ENCODE measurements around the gene CYP2C8.

Gene CYP2C8

DNA sequence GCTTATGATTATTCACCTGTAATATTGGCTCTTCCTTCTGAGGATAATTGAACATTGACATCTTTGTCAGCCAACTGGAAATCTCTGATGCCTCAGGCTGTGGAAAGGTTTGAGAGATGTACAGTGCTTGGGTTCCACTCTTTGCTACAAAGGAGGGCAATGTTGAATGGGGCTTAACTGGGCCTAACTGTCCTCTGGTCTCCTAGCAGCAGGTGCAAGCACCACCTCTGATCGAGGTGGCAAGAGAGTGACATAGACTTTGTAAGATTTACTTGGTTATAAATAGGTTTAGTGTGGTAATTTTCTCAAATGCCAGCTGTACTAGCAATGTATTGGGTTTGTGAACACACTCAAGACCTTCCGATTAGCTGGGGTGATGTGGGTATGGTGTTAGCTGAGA, 21.1 kb downstream of the CYP2C8 start:
- H3K27me3 ChIP-seq (ENCODE audit: insufficient read depth, low read depth), result no peaks in the 10 kb centered on the region
- no peak overlapping the region for H3K4me2 ChIP-seq
- no peaks in the 10 kb centered on the region for H4K20me1 ChIP-seq (ENCODE audit: insufficient read depth)
- H3K9ac ChIP-seq, result no peak overlapping the region
- no peak overlapping the region for H3K27ac ChIP-seq
- TF ChIP-seq, protein P1, sequence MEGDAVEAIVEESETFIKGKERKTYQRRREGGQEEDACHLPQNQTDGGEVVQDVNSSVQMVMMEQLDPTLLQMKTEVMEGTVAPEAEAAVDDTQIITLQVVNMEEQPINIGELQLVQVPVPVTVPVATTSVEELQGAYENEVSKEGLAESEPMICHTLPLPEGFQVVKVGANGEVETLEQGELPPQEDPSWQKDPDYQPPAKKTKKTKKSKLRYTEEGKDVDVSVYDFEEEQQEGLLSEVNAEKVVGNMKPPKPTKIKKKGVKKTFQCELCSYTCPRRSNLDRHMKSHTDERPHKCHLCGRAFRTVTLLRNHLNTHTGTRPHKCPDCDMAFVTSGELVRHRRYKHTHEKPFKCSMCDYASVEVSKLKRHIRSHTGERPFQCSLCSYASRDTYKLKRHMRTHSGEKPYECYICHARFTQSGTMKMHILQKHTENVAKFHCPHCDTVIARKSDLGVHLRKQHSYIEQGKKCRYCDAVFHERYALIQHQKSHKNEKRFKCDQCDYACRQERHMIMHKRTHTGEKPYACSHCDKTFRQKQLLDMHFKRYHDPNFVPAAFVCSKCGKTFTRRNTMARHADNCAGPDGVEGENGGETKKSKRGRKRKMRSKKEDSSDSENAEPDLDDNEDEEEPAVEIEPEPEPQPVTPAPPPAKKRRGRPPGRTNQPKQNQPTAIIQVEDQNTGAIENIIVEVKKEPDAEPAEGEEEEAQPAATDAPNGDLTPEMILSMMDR (conservative IDR thresholded peaks at IDR 0.05; ENCODE audit: low read depth, low read length), result no peak
- no peak overlapping the region for H3K4me3 ChIP-seq (IDR thresholded peaks at IDR 0.05; ENCODE audit: insufficient read depth, low read depth, low read length)
- H3K36me3 ChIP-seq (ENCODE audit: insufficient read depth), result no peaks in the 10 kb centered on the region
- H3K79me2 ChIP-seq (ENCODE audit: insufficient read depth, low read depth), result no peaks in the 10 kb centered on the region
- no peak overlapping the region for H2AFZ ChIP-seq (ENCODE audit: low read depth)
- H3K4me1 ChIP-seq (ENCODE audit: low read depth, poor library complexity, severe bottlenecking), result no peaks in the 10 kb centered on the region

DNA sequence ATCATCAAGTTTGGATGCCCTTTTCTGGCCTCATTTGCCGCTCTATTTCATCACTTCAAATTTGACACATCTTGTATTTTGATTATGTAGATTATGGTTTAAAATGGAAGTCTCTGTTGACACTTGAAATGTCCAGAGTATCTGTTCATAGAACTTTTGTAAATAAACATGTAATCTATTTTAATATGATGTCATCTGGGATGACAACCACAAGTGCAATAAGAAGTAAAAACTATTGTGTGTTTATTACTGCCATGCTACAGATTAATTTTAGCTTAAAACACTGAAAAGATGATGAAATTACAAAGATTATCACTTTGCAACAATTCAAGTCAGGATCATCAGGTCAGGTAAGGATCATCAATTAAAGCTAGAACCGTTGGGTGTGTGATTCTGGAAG, 30.0 kb downstream of the CYP2C8 start:
- TF ChIP-seq, protein P1 (conservative IDR thresholded peaks at IDR 0.05; ENCODE audit: low read depth, low read length), result no peak
- no peak overlapping the region for H3K9ac ChIP-seq
- no peak overlapping the region for H3K27ac ChIP-seq
- no peaks in the 10 kb centered on the region for H3K27me3 ChIP-seq (ENCODE audit: insufficient read depth, low read depth)
- no peaks in the 10 kb centered on the region for H3K36me3 ChIP-seq (ENCODE audit: insufficient read depth)
- peaks cover 6% of the 10 kb centered on the region for H3K4me1 ChIP-seq (ENCODE audit: low read depth, poor library complexity, severe bottlenecking)
- no peak overlapping the region for H2AFZ ChIP-seq (ENCODE audit: low read depth)
- H3K4me3 ChIP-seq (IDR thresholded peaks at IDR 0.05; ENCODE audit: insufficient read depth, low read depth, low read length), result no peak overlapping the region
- no peak overlapping the region for H3K4me2 ChIP-seq
- no peaks in the 10 kb centered on the region for H4K20me1 ChIP-seq (ENCODE audit: insufficient read depth)
- no peaks in the 10 kb centered on the region for H3K79me2 ChIP-seq (ENCODE audit: insufficient read depth, low read depth)

DNA sequence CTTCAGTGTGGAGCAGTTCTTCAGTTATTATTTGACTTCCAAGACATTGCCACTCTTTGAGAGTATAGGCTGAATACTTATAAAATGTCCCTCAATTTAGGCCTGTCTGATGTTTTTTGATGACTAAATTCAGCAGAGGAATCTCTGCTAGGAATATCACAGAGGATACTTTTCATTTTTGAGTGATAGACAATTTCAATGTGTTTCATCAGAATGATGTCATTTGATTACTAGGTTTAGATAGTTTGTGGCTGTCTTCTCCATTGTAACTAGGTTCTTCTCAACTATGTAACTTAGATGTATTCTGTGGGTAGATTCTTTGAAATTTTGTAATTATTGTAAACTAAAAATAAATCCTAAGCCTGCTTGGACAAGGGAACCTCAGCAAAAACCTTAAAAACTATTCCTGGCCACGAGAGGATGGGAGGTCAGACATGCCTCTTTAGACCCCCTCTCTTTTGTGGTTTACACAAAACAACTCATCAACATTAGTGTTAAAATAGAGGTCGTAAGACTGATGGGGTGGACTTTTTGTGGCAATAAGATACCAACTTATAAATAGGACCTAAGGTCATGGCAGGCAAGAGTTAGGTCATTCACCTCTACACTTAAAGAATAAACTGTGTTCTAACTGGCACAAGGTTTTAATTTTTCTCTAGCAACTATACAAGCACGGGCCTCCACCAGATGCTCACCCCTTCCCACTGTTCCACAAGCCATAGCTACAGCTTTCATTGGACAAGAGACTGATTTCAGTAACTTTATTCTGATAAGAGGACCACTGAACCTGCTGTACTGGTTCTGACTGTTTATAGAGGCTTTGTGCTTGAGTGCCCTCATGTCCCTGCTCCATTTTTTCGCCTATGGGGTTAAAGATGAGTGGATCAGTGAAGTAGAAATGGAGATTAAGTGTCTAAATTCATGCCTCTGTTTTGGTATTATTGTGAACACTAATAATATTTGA, 33.7 kb downstream of the CYP2C8 start:
- H3K4me2 ChIP-seq, result no peak overlapping the region
- peaks cover 6% of the 10 kb centered on the region for H3K4me1 ChIP-seq (ENCODE audit: low read depth, poor library complexity, severe bottlenecking)
- no peaks in the 10 kb centered on the region for H4K20me1 ChIP-seq (ENCODE audit: insufficient read depth)
- H3K79me2 ChIP-seq (ENCODE audit: insufficient read depth, low read depth), result no peaks in the 10 kb centered on the region
- H3K4me3 ChIP-seq (IDR thresholded peaks at IDR 0.05; ENCODE audit: insufficient read depth, low read depth, low read length), result no peak overlapping the region
- no peak overlapping the region for H2AFZ ChIP-seq (ENCODE audit: low read depth)
- H3K27me3 ChIP-seq (ENCODE audit: insufficient read depth, low read depth), result no peaks in the 10 kb centered on the region
- TF ChIP-seq, protein P1 (conservative IDR thresholded peaks at IDR 0.05; ENCODE audit: low read depth, low read length), result no peak
- no peak overlapping the region for H3K27ac ChIP-seq
- no peaks in the 10 kb centered on the region for H3K36me3 ChIP-seq (ENCODE audit: insufficient read depth)
- H3K9ac ChIP-seq, result no peak overlapping the region

DNA sequence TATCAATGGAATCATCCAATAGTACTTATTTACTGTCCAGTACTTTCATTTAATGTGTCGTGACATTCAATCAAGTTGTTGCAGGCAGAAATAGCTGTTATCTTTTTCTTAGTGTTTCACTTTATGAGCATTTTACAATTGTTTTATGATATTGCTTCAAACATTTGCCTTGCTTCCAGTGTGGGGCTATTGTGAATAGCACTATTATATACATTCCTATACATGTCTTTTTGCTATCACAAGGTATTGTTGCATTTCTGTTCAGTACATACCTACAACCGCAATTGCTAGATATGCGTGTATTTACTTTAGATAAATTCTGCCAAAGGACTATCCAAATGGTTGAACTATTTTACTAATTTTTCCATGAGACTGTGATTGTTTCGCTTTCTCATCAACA, 34.9 kb downstream of the CYP2C8 start:
- Histone ChIP-seq H4K20me1 (ENCODE audit: insufficient read depth) (no peaks in the 10 kb centered on the region), H3K27me3 (ENCODE audit: insufficient read depth, low read depth) (no peaks in the 10 kb centered on the region), H3K4me1 (ENCODE audit: low read depth, poor library complexity, severe bottlenecking) (peaks cover 6% of the 10 kb centered on the region), H2AFZ (ENCODE audit: low read depth) (no peak overlapping the region), H3K27ac (no peak overlapping the region), H3K36me3 (ENCODE audit: insufficient read depth) (no peaks in the 10 kb centered on the region), H3K9ac (no peak overlapping the region), H3K79me2 (ENCODE audit: insufficient read depth, low read depth) (no peaks in the 10 kb centered on the region), H3K4me3 (IDR thresholded peaks at IDR 0.05; ENCODE audit: insufficient read depth, low read depth, low read length) (no peak overlapping the region), H3K4me2 (no peak overlapping the region)
- TF ChIP-seq, protein P1 (conservative IDR thresholded peaks at IDR 0.05; ENCODE audit: low read depth, low read length), result no peak
